Lower lobe of right lung (tissue), 2 donors: ENCODE measurements around the gene SMCO3. TPM values are rescaled to one million over a fixed set of nuclear protein-coding genes. Genes with fewer than 3 reads are reported as not detected.

ENCODE experiments used
- ATAC-seq, 2 donors: fragments of 200-7000 bp; cut with Tn5 transposase; one replicate each; pipeline ENCODE4 v1.9.1; 2020 to 2022; ENCODE audit warnings: mild to moderate bottlenecking in 2 of 2, moderate library complexity in 2 of 2
- DNase-seq: peaks from one replicate; pipeline ENCODE4 v3.0.0-alpha.2; 2020
- H3K27ac ChIP-seq: fragments of 200-600 bp; one replicate; pipeline ENCODE4 v1.8.0; 2022
- H3K27me3 ChIP-seq: fragments of 200-600 bp; one replicate; pipeline ENCODE4 v1.8.0; 2022; ENCODE audit warnings: low read depth
- H3K36me3 ChIP-seq: fragments of 200-600 bp; one replicate; pipeline ENCODE4 v1.8.0; 2022; ENCODE audit warnings: mild to moderate bottlenecking
- H3K4me1 ChIP-seq: fragments of 200-600 bp; one replicate; pipeline ENCODE4 v1.8.0; 2022
- H3K4me3 ChIP-seq: fragments of 200-600 bp; one replicate; pipeline ENCODE4 v1.8.0; 2022; ENCODE audit warnings: mild to moderate bottlenecking
- H3K9me3 ChIP-seq: fragments of 200-600 bp; one replicate; pipeline ENCODE4 v1.8.0; 2022
- intact Hi-C: fragments of 100-400 bp; cut with DNase I; formaldehyde crosslinking; loops from one replicate; pipeline ENCODE4 v1.11.0; 2022
- total RNA-seq: library from RNA; stranded (reverse); fragmentation: NEBNext Ultra II Directional; extraction: Animal tissue kit (Norgen Biotek cat#: 25700); gene quantifications from one replicate; pipeline ENCODE4 v1.2.1, GENCODE V29; 2021
- TF ChIP-seq, protein P1 (sequence below): fragments of 200-600 bp; IDR thresholded peaks from one replicate; pipeline ENCODE4 v1.8.0; 2022; ENCODE audit warnings: antibody characterized with exemption, mild to moderate bottlenecking
- donor health status: DM: no; HTN: yes; CAD: no; lungs with severe emphysema.

SMCO3 gene
- total RNA-seq, 1 donor from 2014 or later, result 0.68 TPM

DNA sequence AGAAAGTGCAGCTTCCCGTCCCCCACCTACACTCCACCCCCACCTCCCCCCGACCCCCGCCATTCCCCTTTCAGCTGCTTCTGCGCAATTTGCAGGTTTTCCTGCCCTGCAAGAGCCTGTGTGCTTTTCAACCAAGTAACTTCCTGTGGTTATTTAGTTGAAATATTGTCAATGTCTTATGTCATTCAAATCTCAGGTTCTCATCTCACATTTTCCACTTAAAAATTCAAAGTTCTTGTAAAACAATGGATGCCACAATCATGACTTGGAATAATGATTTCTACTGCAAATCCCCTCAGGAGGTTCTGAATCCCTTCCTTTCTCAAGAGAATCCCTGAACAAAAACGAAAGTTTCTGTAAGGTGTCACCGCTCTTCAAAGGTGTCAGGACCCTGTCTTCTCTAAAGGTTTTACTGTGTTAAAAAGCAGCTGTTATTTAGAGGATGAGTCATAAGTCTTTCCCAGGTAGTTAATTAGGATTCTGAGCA lies 42.3 kb downstream of the SMCO3 start:
- no peaks in the 10 kb centered on the region for H3K9me3 ChIP-seq
- ATAC-seq, result no peak
- TF ChIP-seq, protein P1, sequence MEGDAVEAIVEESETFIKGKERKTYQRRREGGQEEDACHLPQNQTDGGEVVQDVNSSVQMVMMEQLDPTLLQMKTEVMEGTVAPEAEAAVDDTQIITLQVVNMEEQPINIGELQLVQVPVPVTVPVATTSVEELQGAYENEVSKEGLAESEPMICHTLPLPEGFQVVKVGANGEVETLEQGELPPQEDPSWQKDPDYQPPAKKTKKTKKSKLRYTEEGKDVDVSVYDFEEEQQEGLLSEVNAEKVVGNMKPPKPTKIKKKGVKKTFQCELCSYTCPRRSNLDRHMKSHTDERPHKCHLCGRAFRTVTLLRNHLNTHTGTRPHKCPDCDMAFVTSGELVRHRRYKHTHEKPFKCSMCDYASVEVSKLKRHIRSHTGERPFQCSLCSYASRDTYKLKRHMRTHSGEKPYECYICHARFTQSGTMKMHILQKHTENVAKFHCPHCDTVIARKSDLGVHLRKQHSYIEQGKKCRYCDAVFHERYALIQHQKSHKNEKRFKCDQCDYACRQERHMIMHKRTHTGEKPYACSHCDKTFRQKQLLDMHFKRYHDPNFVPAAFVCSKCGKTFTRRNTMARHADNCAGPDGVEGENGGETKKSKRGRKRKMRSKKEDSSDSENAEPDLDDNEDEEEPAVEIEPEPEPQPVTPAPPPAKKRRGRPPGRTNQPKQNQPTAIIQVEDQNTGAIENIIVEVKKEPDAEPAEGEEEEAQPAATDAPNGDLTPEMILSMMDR, result no peak
- peak overlapping the region; percentile 83 for H3K4me3 ChIP-seq
- peaks cover 32% of the 10 kb centered on the region for H3K4me1 ChIP-seq
- intact Hi-C loops, result no loop called here
- H3K27me3 ChIP-seq, result no peaks in the 10 kb centered on the region
- H3K36me3 ChIP-seq, result no peaks in the 10 kb centered on the region
- H3K27ac ChIP-seq, result peak overlapping the region; percentile 98
- no peak for DNase-seq

- peak; percentile 79 to 85 for ATAC-seq
- Histone ChIP-seq H3K9me3 (no peaks in the 10 kb centered on the region), H3K27ac (peak overlapping the region; percentile 98), H3K4me3 (peak overlapping the region; percentile 83), H3K4me1 (peaks cover 23% of the 10 kb centered on the region), H3K36me3 (no peaks in the 10 kb centered on the region), H3K27me3 (no peaks in the 10 kb centered on the region)
- DNase-seq, result peak; percentile 92
- TF ChIP-seq, protein P1, result no peak
- intact Hi-C loops, result no loop called here
Observed at GRCh38 chr12:14770496-14771461, 43.2 kb downstream of the SMCO3 start.

DNA sequence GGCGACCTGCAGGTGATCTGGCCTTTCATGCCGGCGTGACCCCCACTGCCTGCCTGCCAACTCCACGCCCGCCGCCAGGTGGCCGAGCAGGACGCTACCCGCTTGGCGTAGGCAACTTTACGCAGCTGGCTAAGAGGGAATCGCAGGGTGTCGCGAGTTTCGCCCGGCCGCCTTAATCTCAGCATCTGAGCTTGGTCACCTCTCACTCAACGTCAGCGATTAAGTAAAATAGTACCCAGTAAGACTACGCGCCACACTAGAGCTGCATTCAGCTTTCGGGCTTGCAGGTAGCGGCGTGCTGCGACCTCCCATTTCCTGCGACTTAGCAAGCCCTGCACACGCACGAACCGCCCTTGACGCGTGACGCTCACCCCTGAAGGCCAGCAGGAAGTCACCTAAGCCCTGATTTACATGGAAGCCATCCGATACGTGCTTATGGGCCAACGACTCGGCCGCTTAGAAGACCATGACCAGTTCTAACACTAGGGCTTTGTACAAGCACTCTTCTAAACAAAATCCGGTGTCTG lies 44.0 kb downstream of the SMCO3 start:
- intact Hi-C loops, result no loop called here
- ATAC-seq (peak; percentile 85 to 86), DNase-seq (peak; percentile 91)
- TF ChIP-seq, protein P1, result peak; percentile 79
- no peaks in the 10 kb centered on the region for H3K27me3 ChIP-seq
- H3K4me3 ChIP-seq, result peak overlapping the region; percentile 83
- no peaks in the 10 kb centered on the region for H3K9me3 ChIP-seq
- peaks cover 22% of the 10 kb centered on the region for H3K4me1 ChIP-seq
- H3K27ac ChIP-seq, result peak overlapping the region; percentile 98
- no peaks in the 10 kb centered on the region for H3K36me3 ChIP-seq

GRCh38 chr12:14769466-14769968 lies 44.5 kb downstream of the SMCO3 start:
- intact Hi-C loops, result no loop called here
- H3K4me1 ChIP-seq, result peaks cover 22% of the 10 kb centered on the region
- DNase-seq (peak; percentile 60), ATAC-seq (peak; percentile 5 to 8)
- H3K27me3 ChIP-seq, result no peaks in the 10 kb centered on the region
- peak overlapping the region; percentile 98 for H3K27ac ChIP-seq
- H3K9me3 ChIP-seq, result no peaks in the 10 kb centered on the region
- no peaks in the 10 kb centered on the region for H3K36me3 ChIP-seq
- TF ChIP-seq, protein P1, result no peak
- peak overlapping the region; percentile 83 for H3K4me3 ChIP-seq

DNA sequence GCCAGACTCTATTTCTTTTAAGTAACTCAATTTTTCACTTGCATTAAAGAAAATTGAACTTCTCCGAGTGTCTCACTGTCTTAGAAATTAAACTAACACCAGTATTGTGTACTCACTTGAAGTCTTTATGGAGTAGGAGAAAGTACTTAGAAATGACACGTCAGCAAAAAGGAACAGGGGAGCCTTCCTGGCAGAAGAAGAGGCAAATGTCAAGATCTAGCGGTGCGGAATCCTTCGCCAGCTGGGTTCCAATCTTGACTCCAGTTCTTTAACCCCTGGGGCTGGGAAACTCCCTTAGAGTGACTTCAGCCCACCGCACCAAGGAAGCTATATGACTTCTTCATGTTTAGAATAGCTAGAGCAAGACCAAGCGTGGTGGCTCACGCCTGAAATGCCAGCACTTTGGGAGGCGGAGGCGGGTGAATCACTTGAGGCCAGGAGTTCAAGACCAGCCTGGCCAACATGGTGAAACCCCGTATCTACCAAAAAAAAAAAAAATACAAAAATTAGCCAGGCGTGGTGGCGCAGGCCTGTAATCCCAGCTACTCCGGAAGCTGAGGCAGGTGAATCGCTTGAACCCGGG lies 45.1 kb downstream of the SMCO3 start:
- ATAC-seq, result peak in 1 of 2 donors; percentile 19
- peak overlapping the region; percentile 98 for H3K27ac ChIP-seq
- H3K4me3 ChIP-seq, result peak overlapping the region; percentile 83
- H3K27me3 ChIP-seq, result no peaks in the 10 kb centered on the region
- H3K4me1 ChIP-seq, result peaks cover 22% of the 10 kb centered on the region
- no peaks in the 10 kb centered on the region for H3K36me3 ChIP-seq
- intact Hi-C loops, result no loop called here
- no peaks in the 10 kb centered on the region for H3K9me3 ChIP-seq
- no peak for DNase-seq
- TF ChIP-seq, protein P1, result no peak
